Nucleus accumbens (tissue), 56 donors: ENCODE results near the gene PLEKHJ1.
A peak's percentile ranks its signal among the peaks of the same experiment; 100 is the strongest.

Experiments used
- DNase-seq, 56 donors: peaks; one replicate each; lab custom pipeline; 2025; lab: John Stamatoyannopoulos, UW

The PLEKHJ1 gene

GRCh38 chr19:2188708-2189385 lies 47.3 kb downstream of the PLEKHJ1 start:
- peak in 7 of 56 donors; percentile 5 to 44 (median 15) for DNase-seq

- DNase-seq: no peak
Measured at GRCh38 chr19:2187159-2187558, 49.0 kb downstream of the PLEKHJ1 start.

GRCh38 chr19:2186071-2186846 lies 49.9 kb downstream of the PLEKHJ1 start:
- DNase-seq: no peak

- no peak for DNase-seq
Measured at GRCh38 chr19:2185734-2186070, 50.4 kb downstream of the PLEKHJ1 start.

- DNase-seq: peak in 1 of 56 donors; percentile 20
Measured at GRCh38 chr19:2184422-2184975, 51.6 kb downstream of the PLEKHJ1 start.
